ENCODE measurements around the gene CCR5AS.

Gene CCR5AS

DNA sequence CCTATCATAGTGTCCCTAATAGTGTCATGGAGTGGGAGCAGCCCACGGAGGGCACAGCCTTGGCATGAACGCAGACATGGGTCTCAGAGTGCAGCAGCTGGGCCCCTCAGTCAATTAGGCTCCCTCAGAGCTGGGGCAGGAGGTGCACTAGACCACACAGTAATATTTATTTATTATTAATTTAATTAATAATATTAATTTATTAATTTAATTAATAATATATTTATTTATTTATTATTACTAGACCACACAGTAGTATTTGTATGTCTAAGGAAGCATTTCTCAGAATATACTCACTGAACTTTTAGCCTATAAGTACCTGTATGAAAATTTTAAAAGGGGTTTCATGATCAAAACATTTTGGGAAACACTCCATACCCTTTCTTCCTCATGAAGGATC is 5.3 kb downstream of the CCR5AS start:
- Histone ChIP-seq H3K9me3 (ENCODE audit: severe bottlenecking) (no peaks in the 10 kb centered on the region), H3K27me3 (ENCODE audit: insufficient read depth, low read depth, severe bottlenecking) (peaks cover 68% of the 10 kb centered on the region), H3K4me3 (ENCODE audit: low read depth, low read length) (no peak overlapping the region), H3K36me3 (no peaks in the 10 kb centered on the region), H3K27ac (no peak overlapping the region)
- TF ChIP-seq, protein P1, sequence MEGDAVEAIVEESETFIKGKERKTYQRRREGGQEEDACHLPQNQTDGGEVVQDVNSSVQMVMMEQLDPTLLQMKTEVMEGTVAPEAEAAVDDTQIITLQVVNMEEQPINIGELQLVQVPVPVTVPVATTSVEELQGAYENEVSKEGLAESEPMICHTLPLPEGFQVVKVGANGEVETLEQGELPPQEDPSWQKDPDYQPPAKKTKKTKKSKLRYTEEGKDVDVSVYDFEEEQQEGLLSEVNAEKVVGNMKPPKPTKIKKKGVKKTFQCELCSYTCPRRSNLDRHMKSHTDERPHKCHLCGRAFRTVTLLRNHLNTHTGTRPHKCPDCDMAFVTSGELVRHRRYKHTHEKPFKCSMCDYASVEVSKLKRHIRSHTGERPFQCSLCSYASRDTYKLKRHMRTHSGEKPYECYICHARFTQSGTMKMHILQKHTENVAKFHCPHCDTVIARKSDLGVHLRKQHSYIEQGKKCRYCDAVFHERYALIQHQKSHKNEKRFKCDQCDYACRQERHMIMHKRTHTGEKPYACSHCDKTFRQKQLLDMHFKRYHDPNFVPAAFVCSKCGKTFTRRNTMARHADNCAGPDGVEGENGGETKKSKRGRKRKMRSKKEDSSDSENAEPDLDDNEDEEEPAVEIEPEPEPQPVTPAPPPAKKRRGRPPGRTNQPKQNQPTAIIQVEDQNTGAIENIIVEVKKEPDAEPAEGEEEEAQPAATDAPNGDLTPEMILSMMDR (IDR thresholded peaks at IDR 0.05; ENCODE audit: low read depth, low read length) = no peak
- no peak for DNase-seq

DNA sequence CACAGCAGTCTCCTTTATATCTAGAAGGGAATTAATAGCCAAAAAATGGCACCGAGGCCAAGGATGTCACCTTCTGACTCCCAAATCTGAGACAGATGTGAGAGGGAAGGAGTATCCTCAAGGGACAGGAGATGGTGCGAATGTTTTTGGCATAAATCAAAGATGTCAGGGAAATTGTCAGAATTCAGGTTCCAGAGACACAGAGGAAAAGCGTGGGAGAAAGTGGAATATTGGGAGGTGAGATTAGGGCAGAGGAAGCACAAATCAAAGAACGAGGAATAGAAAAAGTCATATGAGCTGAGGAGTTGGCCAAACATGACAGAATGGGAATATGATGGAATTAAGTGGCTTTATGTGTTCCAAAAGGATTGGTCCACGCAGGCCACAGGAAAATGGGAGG is 6.0 kb downstream of the CCR5AS start:
- TF ChIP-seq, protein P1 (IDR thresholded peaks at IDR 0.05; ENCODE audit: low read depth, low read length) = no peak
- Histone ChIP-seq H3K27me3 (ENCODE audit: insufficient read depth, low read depth, severe bottlenecking) (peaks cover 74% of the 10 kb centered on the region), H3K9me3 (ENCODE audit: severe bottlenecking) (no peaks in the 10 kb centered on the region), H3K4me3 (ENCODE audit: low read depth, low read length) (no peak overlapping the region), H3K27ac (no peak overlapping the region), H3K36me3 (no peaks in the 10 kb centered on the region)
- no peak for DNase-seq

DNA sequence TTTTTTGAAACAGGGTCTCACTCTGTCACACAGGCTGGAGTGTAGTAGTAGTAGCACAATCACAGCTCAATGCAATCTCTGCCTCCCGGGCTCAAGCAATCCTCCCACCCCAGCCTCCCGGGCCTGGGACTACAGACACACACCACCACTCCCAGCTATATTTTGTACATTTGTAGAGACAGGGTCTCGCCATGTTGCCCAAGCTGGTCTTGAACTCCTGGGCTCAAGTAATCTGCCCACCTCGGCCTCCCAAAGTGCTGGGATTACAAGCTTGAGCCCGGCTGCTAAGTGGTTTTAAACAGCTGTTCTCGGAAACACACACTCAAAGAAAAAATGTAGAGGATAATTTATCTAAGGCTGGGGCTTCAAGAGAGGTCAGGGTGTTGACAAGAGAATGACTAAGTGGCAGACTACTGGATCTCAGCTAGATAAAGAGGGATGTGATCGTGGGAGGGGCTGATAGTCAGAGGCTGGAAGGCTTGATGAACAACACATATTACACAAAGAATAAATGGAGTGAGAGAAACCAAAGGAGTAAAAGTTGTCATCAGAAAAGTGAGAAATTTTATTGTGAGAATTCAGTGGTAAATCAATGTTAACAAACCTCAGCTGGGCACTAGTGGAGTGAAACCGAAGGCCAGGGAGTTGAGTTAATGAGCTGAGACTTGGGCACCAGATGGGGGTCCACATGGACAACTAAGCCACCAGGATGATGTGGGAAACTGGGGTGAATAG is 6.7 kb downstream of the CCR5AS start:
- DNase-seq = no peak
- no peaks in the 10 kb centered on the region for H3K36me3 ChIP-seq
- TF ChIP-seq, protein P1 (IDR thresholded peaks at IDR 0.05; ENCODE audit: low read depth, low read length) = no peak
- H3K27ac ChIP-seq = no peak overlapping the region
- no peak overlapping the region for H3K4me3 ChIP-seq (ENCODE audit: low read depth, low read length)
- peaks cover 77% of the 10 kb centered on the region for H3K27me3 ChIP-seq (ENCODE audit: insufficient read depth, low read depth, severe bottlenecking)
- no peaks in the 10 kb centered on the region for H3K9me3 ChIP-seq (ENCODE audit: severe bottlenecking)

- TF ChIP-seq, protein P1 (IDR thresholded peaks at IDR 0.05; ENCODE audit: low read depth, low read length) = no peak
- no peak for DNase-seq
- H3K4me3 ChIP-seq (ENCODE audit: low read depth, low read length) = no peak overlapping the region
- H3K9me3 ChIP-seq (ENCODE audit: severe bottlenecking) = no peaks in the 10 kb centered on the region
- H3K27me3 ChIP-seq (ENCODE audit: insufficient read depth, low read depth, severe bottlenecking) = peaks cover 76% of the 10 kb centered on the region
- no peaks in the 10 kb centered on the region for H3K36me3 ChIP-seq
- no peak overlapping the region for H3K27ac ChIP-seq
These were observed 7.3 kb downstream of the CCR5AS start for GRCh38 chr3:46399557-46399956.

DNA sequence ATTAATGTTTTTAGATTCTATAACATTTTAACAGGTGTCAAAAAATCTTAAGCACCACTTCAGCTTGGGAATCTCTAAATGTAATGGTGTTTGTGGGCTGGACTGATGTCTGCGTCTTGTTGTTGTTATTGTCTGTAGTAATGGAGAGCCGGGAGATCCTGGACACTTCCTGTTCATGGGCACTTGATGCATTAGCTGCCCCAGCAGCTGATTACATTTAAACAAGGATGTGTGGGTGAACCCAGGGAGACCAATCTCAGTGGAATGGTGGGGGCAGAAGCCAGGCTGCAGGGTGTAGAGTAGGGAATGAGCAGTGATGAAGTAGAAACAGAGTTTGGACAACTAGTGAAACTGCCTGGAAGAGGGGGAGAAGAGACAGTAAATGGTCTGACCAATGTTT is 7.8 kb downstream of the CCR5AS start:
- no peaks in the 10 kb centered on the region for H3K36me3 ChIP-seq

More for the DNA sequence above, 7.8 kb downstream of the CCR5AS start:
- Histone ChIP-seq H3K4me3 (ENCODE audit: low read depth, low read length) (no peak overlapping the region), H3K27me3 (ENCODE audit: insufficient read depth, low read depth, severe bottlenecking) (peaks cover 78% of the 10 kb centered on the region), H3K27ac (no peak overlapping the region), H3K9me3 (ENCODE audit: severe bottlenecking) (no peaks in the 10 kb centered on the region)
- DNase-seq = no peak
- TF ChIP-seq, protein P1 (IDR thresholded peaks at IDR 0.05; ENCODE audit: low read depth, low read length) = no peak
